ENCODE data around the gene C10orf67.
"Not testable (repeated sequence)": the region's sequence is repeated elsewhere in the genome, so short reads cannot be mapped to it uniquely, and the experiment has no call there.

C10orf67 gene

GRCh38 chr10:23322082-23322481 is 22.5 kb downstream of the C10orf67 start:
- DNase-seq = no peak

GRCh38 chr10:23319835-23320234 is 24.8 kb downstream of the C10orf67 start:
- no peak for DNase-seq

DNA sequence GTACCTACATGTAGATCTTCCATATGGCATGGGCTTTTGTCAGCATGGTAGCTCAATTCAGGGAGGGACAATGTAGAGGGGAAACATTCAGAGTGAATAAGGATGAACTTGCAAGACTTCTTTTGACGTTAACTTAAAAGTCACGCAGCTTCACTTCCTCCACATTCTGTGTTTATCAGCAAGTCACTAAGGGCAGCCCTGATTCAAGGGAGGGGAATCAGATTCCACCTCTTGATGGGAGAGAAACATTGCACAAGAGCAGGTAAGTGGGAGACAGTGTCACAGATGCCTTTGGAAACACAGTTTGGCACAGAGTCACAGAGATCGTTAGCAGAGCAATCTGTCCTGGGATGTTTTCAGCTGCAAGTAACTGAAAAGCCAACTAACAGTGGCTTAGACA is 26.2 kb downstream of the C10orf67 start:
- DNase-seq = no peak

GRCh38 chr10:23317416-23317815 is 27.2 kb downstream of the C10orf67 start:
- no peak for DNase-seq

DNA sequence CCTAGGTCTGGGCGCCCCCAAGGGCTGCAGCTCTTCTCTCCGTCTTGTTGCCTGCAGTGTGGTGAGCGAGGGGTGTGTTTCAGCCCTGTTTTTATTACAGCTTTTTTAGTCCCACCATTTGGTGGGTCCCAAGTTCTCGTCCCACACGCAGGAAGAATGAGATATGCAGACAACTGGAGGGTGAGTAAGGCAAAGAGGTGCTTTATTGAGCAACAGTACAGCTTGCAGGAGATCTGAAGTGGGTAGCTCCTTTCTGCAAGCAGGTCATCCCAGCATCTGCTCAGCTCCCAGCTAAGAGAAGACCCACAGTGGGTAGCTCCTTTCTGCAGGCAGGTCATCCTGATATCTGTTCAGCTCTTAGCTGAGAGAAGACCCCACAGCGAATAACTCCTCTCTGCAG is 28.2 kb downstream of the C10orf67 start:
- DNase-seq = no peak

- no peak for DNase-seq
These were observed 28.6 kb downstream of the C10orf67 start for GRCh38 chr10:23315966-23316365.

GRCh38 chr10:23314835-23315239 is 29.8 kb downstream of the C10orf67 start:
- DNase-seq = peak; percentile 71

GRCh38 chr10:23311034-23311433 is 33.6 kb downstream of the C10orf67 start:
- no peak for DNase-seq

DNA sequence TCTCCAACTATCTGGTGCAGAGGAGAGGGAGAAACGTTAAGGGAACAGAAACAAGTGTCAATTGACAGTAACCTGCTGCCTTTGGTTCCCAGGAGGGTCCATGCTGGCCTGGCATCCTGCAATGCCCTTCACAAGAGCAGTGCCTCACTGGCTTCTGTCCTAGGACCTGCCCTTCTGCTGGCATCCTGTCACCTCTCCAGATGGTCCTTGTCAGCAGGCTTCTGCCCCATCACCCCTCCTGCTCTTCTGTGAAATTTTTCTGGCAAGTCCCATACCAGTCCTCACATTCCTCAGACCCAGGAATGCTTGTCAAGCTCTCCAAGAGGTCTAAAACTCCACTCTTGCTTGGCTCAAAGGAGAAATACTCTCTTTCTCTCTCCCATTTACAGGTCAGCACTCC is 34.2 kb downstream of the C10orf67 start:
- DNase-seq = no peak

DNA sequence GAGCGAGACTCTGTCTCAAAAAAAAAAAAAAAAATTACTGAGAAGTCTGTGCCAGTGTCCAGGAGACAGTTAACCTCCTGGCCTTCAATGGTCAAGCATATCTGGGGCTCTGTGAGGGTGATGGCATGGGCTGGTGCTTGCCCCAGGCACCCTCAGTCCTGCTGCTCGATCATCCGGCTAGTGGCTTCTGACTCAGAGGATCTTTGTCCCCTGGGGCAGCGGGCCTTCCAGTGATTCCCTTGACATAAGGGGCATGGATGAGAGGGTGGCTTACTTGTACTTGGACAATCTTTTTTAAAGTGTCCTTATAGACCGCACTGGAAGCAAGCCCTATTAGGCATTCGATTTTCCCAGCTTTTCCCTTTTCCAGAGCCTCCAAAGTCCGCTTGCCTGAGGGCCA is 44.6 kb downstream of the C10orf67 start:
- not testable (repeated sequence) for DNase-seq

DNA sequence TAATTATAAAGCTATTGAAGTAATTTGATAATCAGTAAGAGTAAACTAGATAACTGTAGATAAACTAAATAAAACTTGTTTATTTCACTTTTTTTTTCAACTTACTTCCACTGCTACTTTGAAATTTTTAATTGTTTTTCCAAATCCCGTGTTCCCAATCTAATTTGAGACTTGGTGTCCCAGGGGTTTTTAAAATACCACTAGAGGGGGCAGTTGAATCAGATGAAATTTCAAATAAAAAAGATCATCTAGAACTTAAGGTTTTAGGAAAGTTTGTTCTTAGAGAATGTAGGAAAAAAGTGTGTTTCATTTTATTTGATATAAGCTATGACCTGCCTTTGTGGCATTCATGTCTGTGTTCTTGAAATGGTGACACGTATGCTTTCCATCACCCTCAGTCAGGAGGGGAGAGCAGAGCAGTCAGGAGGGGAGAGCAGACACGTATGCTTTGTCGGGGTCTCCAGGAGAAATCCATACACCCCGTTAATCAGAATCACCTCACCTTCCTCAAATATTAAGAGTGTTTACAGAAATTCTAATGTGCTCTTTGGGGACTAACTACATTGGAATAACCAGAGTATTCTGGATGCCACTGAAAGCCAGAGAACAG is 49.9 kb downstream of the C10orf67 start:
- DNase-seq = no peak

DNA sequence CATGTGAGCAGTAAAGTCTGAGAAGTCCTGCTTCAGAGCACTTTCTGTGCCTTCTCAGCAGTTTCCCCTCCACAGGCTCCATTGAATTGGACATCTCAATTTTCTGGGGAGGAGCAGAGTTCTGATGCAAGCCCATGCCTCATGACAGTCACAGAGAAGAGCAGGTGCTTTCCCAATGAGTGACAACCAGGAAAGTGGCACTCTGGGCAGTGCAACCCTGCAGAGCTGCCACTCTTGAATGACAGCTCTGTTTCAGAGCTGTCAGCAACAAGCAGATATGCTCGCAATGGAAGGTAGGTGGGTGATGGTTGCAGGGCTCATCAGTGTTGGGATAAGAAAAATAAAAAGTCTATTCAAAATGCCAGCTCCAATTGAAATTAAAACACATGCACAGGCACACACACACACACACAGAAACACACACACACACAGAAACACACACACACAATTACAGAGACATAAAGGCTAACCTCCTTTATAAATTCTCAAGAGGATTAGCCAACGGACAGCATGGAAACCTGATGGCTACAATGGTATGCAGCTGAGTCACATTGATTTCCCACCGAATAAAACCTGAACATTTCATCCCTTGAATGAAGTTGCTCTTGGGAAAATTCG is 50.5 kb downstream of the C10orf67 start:
- DNase-seq = no peak

DNA sequence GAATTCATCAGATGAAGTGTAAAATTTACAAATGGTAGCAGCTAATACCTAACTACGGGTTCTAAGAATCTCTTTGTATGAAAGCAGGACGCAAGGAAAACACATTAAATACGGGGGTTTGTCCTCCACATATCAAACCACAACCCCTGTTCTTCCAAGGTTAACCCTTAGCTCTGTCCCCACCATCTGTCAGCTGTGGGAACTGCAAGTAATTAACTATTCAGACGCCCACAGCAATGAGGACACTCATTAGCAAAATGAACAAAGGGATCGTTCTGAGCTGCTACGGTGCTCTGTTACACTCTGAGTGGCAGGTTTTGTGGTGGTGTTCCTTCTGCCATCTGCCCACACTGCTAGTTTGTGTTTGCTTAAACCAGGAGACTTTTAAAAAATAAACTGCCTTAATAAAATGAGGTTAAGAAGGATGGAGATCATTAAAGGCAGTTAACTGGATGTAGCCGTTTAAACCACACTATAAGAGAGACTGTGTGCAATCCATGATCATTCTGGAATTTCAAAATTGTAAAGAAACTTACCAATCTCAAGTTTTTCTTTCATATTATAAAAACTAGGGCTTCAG is 51.4 kb downstream of the C10orf67 start:
- DNase-seq = peak; percentile 20

DNA sequence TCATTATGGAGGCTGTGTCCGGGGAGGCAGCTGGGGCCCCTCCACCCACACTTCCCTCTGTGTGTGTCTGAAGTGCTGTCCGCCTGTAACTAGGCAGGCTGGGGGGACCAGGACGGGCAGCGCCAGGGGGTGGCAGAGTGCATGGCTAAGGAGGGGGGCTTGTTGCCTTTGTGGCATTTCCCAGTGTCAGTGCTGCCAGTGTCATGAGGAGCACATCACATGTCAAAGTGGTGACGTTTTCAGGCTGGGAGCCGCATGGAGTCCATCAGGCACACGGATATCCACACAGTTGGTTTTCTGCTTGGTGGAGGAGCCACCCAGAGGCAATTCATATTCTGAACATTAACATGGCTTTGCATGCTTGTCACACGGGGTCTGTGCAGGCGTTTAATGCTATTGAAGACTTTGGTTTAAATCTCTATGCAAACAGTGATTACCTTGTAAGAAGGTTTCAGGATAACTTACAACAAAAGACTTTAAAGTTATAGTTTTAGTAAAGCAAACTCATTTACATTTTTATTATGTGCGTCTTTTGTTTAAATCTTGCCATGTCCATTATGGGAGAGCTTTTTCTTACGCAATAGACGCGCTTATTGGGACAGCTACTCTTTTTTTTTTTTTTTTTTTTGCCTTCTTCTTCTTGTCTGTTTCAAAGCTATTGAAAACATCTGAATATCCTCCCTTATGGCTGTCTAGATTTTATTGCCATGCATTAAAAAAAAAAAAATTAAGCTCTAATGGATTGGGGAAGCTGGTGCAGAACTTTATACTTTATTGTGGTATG is 52.9 kb downstream of the C10orf67 start:
- no peak for DNase-seq

DNA sequence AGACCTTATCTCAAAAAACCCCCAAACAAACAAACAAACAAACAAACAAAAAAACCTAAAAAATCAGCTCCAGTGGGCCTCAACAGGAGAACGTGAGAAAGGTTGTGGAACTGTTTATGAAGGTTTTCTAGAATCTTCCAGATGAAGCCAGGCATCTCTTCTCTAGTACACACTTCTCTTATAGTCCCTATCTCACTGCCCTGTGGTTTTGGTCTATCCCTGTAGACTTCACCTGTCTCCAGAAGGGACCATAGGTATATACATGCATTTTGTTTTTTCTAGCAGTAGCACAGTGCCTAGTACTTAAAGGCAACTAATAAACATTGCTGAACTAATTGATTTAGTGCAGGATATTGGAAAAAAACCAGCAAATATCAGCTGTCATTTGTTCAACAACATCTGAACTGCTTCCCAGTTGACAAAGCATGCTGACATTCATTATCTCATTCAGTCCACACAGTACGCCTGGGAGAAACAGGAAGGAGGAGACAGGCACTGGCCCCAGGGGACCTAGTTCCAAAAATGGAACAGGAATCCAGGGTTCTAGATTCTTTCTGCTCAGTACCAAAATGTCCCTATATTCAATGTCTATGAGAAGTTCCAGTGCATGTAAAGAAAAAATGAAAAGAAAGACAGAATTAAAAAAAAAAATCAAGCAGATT is 59.8 kb downstream of the C10orf67 start:
- no peak for DNase-seq

DNA sequence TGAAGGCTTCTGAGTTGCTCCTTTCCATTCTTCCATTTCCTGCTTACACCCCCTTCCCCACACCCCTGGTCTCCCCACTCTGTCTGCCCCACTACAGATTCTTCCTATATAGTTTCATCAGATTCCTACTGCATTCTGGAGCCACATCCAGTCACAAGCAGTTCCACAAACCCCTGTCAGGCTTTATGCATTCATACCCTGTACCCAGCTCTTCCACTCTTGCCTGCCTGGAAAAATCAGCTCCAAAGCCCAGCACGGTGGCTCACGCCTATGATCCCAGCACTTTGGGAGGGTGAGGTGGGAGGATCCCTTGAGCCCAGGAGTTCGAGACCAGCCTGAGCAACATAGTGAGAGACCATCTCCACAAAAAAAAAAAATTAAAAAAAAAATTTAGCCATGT is 60.4 kb downstream of the C10orf67 start:
- DNase-seq = no peak

DNA sequence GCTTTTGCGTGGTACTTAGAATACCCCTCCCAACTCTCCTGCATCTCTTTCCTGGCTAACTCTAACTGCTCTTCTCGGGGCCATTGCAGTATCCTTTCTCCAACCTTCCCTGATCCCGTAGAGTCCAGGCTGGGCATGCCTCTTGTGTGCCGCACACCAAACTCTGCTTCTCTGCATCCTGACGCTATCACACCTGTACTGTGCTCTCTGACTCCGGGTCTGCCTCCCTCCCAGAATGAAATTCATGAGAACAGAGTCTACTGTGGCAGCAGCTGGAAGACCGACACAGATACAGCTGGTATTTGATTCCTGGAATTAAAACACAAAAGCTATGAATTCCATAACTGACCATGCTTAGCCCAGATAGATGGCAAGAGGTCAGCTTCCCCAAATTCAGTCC is 60.9 kb downstream of the C10orf67 start:
- DNase-seq = no peak

DNA sequence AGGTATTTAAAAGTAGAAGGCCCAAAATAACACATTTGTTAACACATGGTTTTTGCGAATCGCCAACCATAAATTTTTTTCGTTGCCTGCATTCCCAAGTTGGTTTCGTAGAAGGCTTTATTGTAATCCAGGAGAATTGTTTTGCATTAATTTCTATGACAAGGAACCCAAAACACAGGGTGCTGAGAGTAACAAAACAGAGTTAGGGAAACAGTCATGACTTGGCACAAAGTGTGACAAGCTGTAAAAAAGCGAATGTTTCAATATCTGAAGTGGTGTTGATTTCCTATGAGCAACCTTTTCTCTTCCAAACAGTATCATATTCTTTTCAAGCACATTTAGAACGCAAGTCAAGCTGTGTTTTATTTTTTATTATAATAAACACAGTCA is 63.6 kb downstream of the C10orf67 start:
- no peak for DNase-seq

GRCh38 chr10:23280419-23281043 is 64.1 kb downstream of the C10orf67 start:
- DNase-seq = no peak

- DNase-seq = no peak
These were observed 69.2 kb downstream of the C10orf67 start for GRCh38 chr10:23275355-23275754.

DNA sequence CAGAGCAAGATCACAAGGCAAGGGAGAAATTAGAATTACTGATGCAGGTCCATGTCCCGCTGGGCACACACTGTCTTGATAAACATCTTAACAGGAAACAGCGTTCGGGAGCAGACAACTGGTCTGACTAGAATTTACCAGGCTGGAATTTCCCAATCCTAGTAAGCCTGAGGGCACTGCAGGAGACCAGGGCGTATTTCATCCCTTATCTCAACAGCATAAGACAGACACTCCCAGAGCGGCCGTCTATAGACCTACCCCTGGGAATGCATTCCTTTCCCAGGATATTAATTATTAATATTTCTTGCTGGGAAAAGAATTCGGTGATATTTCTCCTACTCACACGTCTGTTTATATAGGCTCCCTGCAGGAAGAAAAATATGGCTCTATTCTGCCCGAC is 70.4 kb downstream of the C10orf67 start:
- DNase-seq = not testable (repeated sequence)

GRCh38 chr10:23270531-23270930 is 74.1 kb downstream of the C10orf67 start:
- no peak for DNase-seq

Data from CD4-positive, alpha-beta T cell treated with Interleukin-12 subunit alpha and Interleukin-12 subunit beta, for 1 hour (primary cell).